ENCODE results near the gene SRGAP1. TPM values are rescaled to one million over a fixed set of nuclear protein-coding genes. Genes with fewer than 3 reads are reported as not detected.
A peak's percentile ranks its signal among the peaks of the same experiment; 100 is the strongest.

Gene SRGAP1
- total and polyA plus RNA-seq, 8 donors: 2.5 to 13.3 (median 7.5) TPM

- intact Hi-C loops (cut with DNase I): no loop called here
- TF ChIP-seq CTCF (IDR thresholded peaks at IDR 0.05): no peak
- no peaks in the 10 kb centered on the region for H3K36me3 ChIP-seq
- H3K9me3 ChIP-seq: no peaks in the 10 kb centered on the region
- H3K4me3 ChIP-seq: no peak overlapping the region
- no peaks in the 10 kb centered on the region for H3K27me3 ChIP-seq
- FAIRE-seq (no peak), ATAC-seq (no peak), DNase-seq (no peak)
- H3K4me1 ChIP-seq: peaks cover 20 to 29% (median 28%) of the 10 kb centered on the region in 3 donors
- H3K27ac ChIP-seq: no peak overlapping the region
Observed at GRCh38 chr12:64077922-64078321, 233.4 kb downstream of the SRGAP1 start.

- ATAC-seq: peak; percentile 78 to 83 (median 80)
Observed at GRCh38 chr12:64080319-64081007, 236.0 kb downstream of the SRGAP1 start.

GRCh38 chr12:64081008-64081404 is 236.5 kb downstream of the SRGAP1 start:
- H3K9me3 ChIP-seq: no peaks in the 10 kb centered on the region
- peak overlapping the region in 3 of 4 donors; percentile 28 to 83 (median 64) for H3K27ac ChIP-seq
- no peak overlapping the region for H3K4me3 ChIP-seq
- no peaks in the 10 kb centered on the region for H3K27me3 ChIP-seq
- WGBS, 2 donors: 50 to 58% methylated on average over 1 of the region's 1 CpG
- no peak for TF ChIP-seq CTCF (IDR thresholded peaks at IDR 0.05)
- intact Hi-C loops (cut with DNase I): no loop called here
- DNase-seq (no peak), ATAC-seq (peak in 3 of 4 donors; percentile 5 to 13 (median 5)), FAIRE-seq (no peak)
- H3K36me3 ChIP-seq: no peaks in the 10 kb centered on the region
- H3K4me1 ChIP-seq: peaks cover 22 to 38% (median 37%) of the 10 kb centered on the region in 3 donors

More at GRCh38 chr12:64080319-64081007, 236.0 kb downstream of the SRGAP1 start:
- intact Hi-C loops (cut with DNase I): no loop called here
- no peaks in the 10 kb centered on the region for H3K36me3 ChIP-seq
- no peaks in the 10 kb centered on the region for H3K27me3 ChIP-seq
- H3K4me1 ChIP-seq: peaks cover 22 to 38% (median 37%) of the 10 kb centered on the region in 3 donors
- peak in 3 of 6 donors; percentile 26 to 66 (median 45) for DNase-seq
- no peak overlapping the region for H3K4me3 ChIP-seq
- H3K27ac ChIP-seq: peak overlapping the region in 3 of 4 donors; percentile 28 to 83 (median 64)
- TF ChIP-seq CTCF (IDR thresholded peaks at IDR 0.05): no peak
- FAIRE-seq: peak; percentile 9
- H3K9me3 ChIP-seq: no peaks in the 10 kb centered on the region
- WGBS, 2 donors: 17 to 25% methylated on average over 7 of the region's 7 CpGs

- H3K27me3 ChIP-seq: no peaks in the 10 kb centered on the region
- ATAC-seq (no peak), FAIRE-seq (no peak), DNase-seq (no peak)
- peaks cover 22 to 43% (median 38%) of the 10 kb centered on the region in 3 donors for H3K4me1 ChIP-seq
- no peak overlapping the region for H3K4me3 ChIP-seq
- intact Hi-C loops (cut with DNase I): no loop called here
- H3K9me3 ChIP-seq: no peaks in the 10 kb centered on the region
- H3K27ac ChIP-seq: peak overlapping the region; percentile 45 to 78 (median 62)
- H3K36me3 ChIP-seq: no peaks in the 10 kb centered on the region
- no peak for TF ChIP-seq CTCF (IDR thresholded peaks at IDR 0.05)
- WGBS, 2 donors: 68 to 84% methylated on average over 2 of the region's 2 CpGs
Observed at GRCh38 chr12:64082116-64082515, 237.6 kb downstream of the SRGAP1 start.

- peaks cover 22 to 45% (median 38%) of the 10 kb centered on the region in 3 donors for H3K4me1 ChIP-seq
- intact Hi-C loops (cut with DNase I): no loop called here
Observed at GRCh38 chr12:64082866-64083268, 238.4 kb downstream of the SRGAP1 start.

More at GRCh38 chr12:64082866-64083268, 238.4 kb downstream of the SRGAP1 start:
- peak overlapping the region; percentile 45 to 78 (median 62) for H3K27ac ChIP-seq
- H3K36me3 ChIP-seq: no peaks in the 10 kb centered on the region
- H3K27me3 ChIP-seq: no peaks in the 10 kb centered on the region
- WGBS, 2 donors: 29 to 43% methylated on average over 1 of the region's 1 CpG
- FAIRE-seq (no peak), DNase-seq (peak in 1 of 6 donors; percentile 29), ATAC-seq (peak; percentile 26 to 44 (median 35))
- H3K4me3 ChIP-seq: peak overlapping the region in 1 of 4 donors; percentile 4
- no peaks in the 10 kb centered on the region for H3K9me3 ChIP-seq
- no peak for TF ChIP-seq CTCF (IDR thresholded peaks at IDR 0.05)
